ENCODE data around the gene FRA10AC1. TPM values are rescaled to one million over a fixed set of nuclear protein-coding genes. Genes with fewer than 3 reads are reported as not detected.

The FRA10AC1 gene, protein sequence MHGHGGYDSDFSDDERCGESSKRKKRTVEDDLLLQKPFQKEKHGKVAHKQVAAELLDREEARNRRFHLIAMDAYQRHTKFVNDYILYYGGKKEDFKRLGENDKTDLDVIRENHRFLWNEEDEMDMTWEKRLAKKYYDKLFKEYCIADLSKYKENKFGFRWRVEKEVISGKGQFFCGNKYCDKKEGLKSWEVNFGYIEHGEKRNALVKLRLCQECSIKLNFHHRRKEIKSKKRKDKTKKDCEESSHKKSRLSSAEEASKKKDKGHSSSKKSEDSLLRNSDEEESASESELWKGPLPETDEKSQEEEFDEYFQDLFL
- polyA plus RNA-seq (2011; rRNA removed) (10.0 and 20.5 TPM in 2 replicates), polyA plus RNA-seq (2017; fragmentation: RNase III; extraction: RNeasy Plus Mini Kit Qiagen cat#74134 plus additional on column Dnase treatment) (10.4 to 11.1 TPM (median 10.8 TPM) in 3 replicates), polyA minus RNA-seq (2011; rRNA and poly(A)+ RNA removed) (3.3 and 5.0 TPM in 2 replicates)
- polyA plus RNA-seq (2012; cell fraction: cytosol; rRNA removed), result 2.1 and 2.8 TPM in 2 replicates
- 2.2 and 3.9 TPM in 2 replicates for polyA plus RNA-seq (2012; cell fraction: nucleus; rRNA removed)

DNA sequence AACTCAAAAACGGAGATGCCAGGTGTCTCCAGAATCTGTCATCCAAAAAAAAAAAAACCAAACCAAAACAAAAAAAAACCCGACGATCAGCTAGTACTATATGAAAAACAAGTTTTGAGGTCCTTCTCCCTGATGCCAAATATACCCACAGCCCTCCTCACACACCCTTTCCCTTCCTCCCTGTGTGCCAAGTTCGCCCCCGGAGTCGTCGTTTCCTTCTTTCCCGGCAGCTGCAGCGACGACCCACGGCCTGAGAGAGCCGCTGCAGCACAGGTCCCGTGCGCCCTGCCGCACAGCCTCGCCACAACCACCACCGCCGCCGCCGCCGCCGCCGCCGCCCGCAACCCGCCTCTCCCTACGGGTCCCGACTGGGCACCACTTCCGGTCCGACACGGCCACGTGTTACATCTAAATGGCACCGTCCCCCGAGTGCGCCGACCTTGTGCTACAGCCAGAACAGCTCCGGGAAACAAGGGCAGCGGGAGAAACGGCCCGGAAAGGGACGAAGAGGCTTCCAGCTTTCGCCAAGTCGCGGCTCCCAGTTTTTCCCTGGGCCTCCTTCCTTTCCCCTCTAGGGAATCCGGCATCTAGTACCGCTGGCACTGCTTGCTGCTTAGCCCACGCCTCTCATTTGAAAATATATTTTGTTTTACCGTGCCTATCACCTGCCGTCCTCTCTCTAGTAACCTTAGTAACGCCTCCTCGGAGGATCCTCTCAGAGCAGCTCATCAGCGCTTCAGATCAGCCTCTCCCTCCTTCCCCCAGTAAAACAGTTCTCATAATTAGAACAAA is at the start of gene FRA10AC1:
FRA10AC1 (minus strand) TSS at position 383 of the 792 bp plus-strand sequence. CDS start 2,486 bp downstream, outside the sequence.
- no peaks in the 10 kb centered on the region for H3K9me3 ChIP-seq
- FAIRE-seq (no peak), ATAC-seq (peak; percentile 99), DNase-seq (ENCODE audit: low read depth in 1 of 2, low spot score in 1 of 2) (peak; percentile 80 to 96)
- ChIA-PET CTCF (interaction anchor here (0.6 to 1.7 kb wide), 13 partner anchors 12 to 685 kb away, joined by 3 to 8 read pairs (median 4); partner anchors contain the start of gene LGI1), POLR2A (interaction anchor here (0.6 to 1.2 kb wide), 5 partner anchors 20 to 854 kb away, joined by 3 to 5 read pairs (median 4); partner anchors contain the start of genes EXOC6 and MYOF)
- H3K4me1 ChIP-seq, result peaks cover 17% of the 10 kb centered on the region
- 2% methylated on average over 41 of the region's 52 CpGs for WGBS (ENCODE audit: missing lambda C conversion rate)
- H3K4me3 ChIP-seq, result peak within 1 kb of the TSS; percentile 81
- peak within 1 kb of the TSS; percentile 96 for H3K4me2 ChIP-seq
- peak within 1 kb of the TSS; percentile 84 to 87 for H3K27ac ChIP-seq
- TF ChIP-seq ZSCAN20 (CRISPR knock-in tag; IDR thresholded peaks at IDR 0.05) (no peak), NR3C1 (IDR thresholded peaks at IDR 0.05) (no peak), FOSB (CRISPR knock-in tag; IDR thresholded peaks at IDR 0.05) (no peak), SMC3 (IDR thresholded peaks at IDR 0.05) (peak; percentile 54; the same call in 2 of the 3 replicates), JUN (IDR thresholded peaks at IDR 0.05) (peak; percentile 69 to 95; a peak in 4 of 5 replicates), GATA3 (IDR thresholded peaks at IDR 0.05; ENCODE audit: borderline replicate concordance) (peak; percentile 66), ELK1 (IDR thresholded peaks at IDR 0.05; ENCODE audit: low read depth, low read length) (no peak), ATOH8 (CRISPR knock-in tag; IDR thresholded peaks at IDR 0.05; ENCODE audit: low read depth) (no peak), MYC (IDR thresholded peaks at IDR 0.05; ENCODE audit: borderline replicate concordance, low read length) (peak; percentile 78), RFX5 (IDR thresholded peaks at IDR 0.05) (0 out of 2 replicates have a peak, but pooled peaks have one; percentile 40), FOSL2 (IDR thresholded peaks at IDR 0.05) (no peak), FOSL2 (CRISPR knock-in tag; IDR thresholded peaks at IDR 0.05) (peak; percentile 49), RAD21 (conservative IDR thresholded peaks at IDR 0.05 in 1 of 2, IDR thresholded peaks at IDR 0.05 in 1 of 2) (peak; percentile 59 to 76), MAZ (IDR thresholded peaks at IDR 0.05; ENCODE audit: borderline replicate concordance, low read depth, low read length) (0 out of 2 replicates have a peak, but pooled peaks have one; percentile 71), CHD2 (IDR thresholded peaks at IDR 0.05; ENCODE audit: low read length, partially characterized antibody) (no peak), EHMT2 (IDR thresholded peaks at IDR 0.05; ENCODE audit: low read depth) (no peak), HOXB13 (CRISPR knock-in tag; IDR thresholded peaks at IDR 0.05; ENCODE audit: low read depth) (no peak), CTCF (IDR thresholded peaks at IDR 0.05) (peak; percentile 46), HEYL (CRISPR knock-in tag; IDR thresholded peaks at IDR 0.05) (no peak), CHD4 (IDR thresholded peaks at IDR 0.05; ENCODE audit: borderline replicate concordance) (no peak), JUNB (IDR thresholded peaks at IDR 0.05) (no peak), MAFK (IDR thresholded peaks at IDR 0.05; ENCODE audit: partially characterized antibody) (no peak), BHLHE40 (IDR thresholded peaks at IDR 0.05; ENCODE audit: low read depth, low read length) (0 out of 2 replicates have a peak, but pooled peaks have one; percentile 20), NPAS2 (CRISPR knock-in tag; IDR thresholded peaks at IDR 0.05; ENCODE audit: borderline replicate concordance) (no peak)
- TF ChIP-seq, protein P1, sequence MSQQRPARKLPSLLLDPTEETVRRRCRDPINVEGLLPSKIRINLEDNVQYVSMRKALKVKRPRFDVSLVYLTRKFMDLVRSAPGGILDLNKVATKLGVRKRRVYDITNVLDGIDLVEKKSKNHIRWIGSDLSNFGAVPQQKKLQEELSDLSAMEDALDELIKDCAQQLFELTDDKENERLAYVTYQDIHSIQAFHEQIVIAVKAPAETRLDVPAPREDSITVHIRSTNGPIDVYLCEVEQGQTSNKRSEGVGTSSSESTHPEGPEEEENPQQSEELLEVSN (IDR thresholded peaks at IDR 0.05; ENCODE audit: borderline replicate concordance, low read depth), result peak; percentile 68
- TF ChIP-seq, protein P2, sequence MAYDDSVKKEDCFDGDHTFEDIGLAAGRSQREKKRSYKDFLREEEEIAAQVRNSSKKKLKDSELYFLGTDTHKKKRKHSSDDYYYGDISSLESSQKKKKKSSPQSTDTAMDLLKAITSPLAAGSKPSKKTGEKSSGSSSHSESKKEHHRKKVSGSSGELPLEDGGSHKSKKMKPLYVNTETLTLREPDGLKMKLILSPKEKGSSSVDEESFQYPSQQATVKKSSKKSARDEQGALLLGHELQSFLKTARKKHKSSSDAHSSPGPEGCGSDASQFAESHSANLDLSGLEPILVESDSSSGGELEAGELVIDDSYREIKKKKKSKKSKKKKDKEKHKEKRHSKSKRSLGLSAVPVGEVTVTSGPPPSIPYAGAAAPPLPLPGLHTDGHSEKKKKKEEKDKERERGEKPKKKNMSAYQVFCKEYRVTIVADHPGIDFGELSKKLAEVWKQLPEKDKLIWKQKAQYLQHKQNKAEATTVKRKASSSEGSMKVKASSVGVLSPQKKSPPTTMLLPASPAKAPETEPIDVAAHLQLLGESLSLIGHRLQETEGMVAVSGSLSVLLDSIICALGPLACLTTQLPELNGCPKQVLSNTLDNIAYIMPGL (CRISPR knock-in tag; IDR thresholded peaks at IDR 0.05; ENCODE audit: borderline replicate concordance), result no peak
- TF ChIP-seq, protein P3, sequence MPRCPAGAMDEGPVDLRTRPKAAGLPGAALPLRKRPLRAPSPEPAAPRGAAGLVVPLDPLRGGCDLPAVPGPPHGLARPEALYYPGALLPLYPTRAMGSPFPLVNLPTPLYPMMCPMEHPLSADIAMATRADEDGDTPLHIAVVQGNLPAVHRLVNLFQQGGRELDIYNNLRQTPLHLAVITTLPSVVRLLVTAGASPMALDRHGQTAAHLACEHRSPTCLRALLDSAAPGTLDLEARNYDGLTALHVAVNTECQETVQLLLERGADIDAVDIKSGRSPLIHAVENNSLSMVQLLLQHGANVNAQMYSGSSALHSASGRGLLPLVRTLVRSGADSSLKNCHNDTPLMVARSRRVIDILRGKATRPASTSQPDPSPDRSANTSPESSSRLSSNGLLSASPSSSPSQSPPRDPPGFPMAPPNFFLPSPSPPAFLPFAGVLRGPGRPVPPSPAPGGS (IDR thresholded peaks at IDR 0.05), result peak; percentile 70; the same call in 1 of the 3 replicates
- TF ChIP-seq, protein P4, sequence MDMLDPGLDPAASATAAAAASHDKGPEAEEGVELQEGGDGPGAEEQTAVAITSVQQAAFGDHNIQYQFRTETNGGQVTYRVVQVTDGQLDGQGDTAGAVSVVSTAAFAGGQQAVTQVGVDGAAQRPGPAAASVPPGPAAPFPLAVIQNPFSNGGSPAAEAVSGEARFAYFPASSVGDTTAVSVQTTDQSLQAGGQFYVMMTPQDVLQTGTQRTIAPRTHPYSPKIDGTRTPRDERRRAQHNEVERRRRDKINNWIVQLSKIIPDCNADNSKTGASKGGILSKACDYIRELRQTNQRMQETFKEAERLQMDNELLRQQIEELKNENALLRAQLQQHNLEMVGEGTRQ (IDR thresholded peaks at IDR 0.05), result peak; percentile 78
